Right lobe of liver (tissue), 4 donors: ENCODE data around the gene COX4I1.

Experiments
- POLR2A ChIP-seq: fragments of 450-650 bp; IDR thresholded peaks from one replicate; pipeline ENCODE4 v1.6.1; 2017; ENCODE audit warnings: antibody characterized with exemption, mild to moderate bottlenecking
- TF ChIP-seq, protein P1 (sequence below), 4 donors: fragments of 200-600 bp in 3 of 4; fragments of 450-650 bp in 1 of 4; IDR thresholded peaks; one replicate each; pipeline versions ENCODE4 v1.5.1 to v1.8.0; 2016 to 2022; ENCODE audit warnings: antibody characterized with exemption in 4 of 4, mild to moderate bottlenecking in 2 of 4
- donor health status: DM: no; HTN: no; CAD: no.
- donor health status: DM: no; HTN: no; CAD: no.
- donor health status: DM: no; HTN: yes; CAD: no.

DNA sequence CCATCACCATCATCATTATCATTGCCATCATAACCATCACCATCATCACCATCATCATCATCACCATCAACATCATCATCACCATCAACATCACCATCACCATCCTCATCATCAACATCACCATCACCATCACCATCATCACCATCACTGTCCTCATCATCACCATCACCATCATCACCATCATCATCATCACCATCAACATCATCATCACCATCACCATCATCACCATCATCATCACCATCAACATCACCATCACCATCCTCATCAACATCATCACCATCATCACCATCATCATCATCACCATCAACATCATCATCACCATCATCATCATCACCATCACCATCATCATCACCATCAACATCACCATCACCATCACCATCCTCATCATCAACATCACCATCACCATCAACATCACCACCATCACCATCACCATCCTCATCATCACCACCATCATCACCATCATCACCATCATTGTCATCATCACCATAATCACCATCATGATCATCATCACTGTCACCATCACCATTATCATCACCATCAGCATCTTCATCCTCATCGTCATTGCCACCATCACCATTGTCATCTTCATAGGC is 23.9 kb downstream of the COX4I1 start:
- TF ChIP-seq, protein P1, sequence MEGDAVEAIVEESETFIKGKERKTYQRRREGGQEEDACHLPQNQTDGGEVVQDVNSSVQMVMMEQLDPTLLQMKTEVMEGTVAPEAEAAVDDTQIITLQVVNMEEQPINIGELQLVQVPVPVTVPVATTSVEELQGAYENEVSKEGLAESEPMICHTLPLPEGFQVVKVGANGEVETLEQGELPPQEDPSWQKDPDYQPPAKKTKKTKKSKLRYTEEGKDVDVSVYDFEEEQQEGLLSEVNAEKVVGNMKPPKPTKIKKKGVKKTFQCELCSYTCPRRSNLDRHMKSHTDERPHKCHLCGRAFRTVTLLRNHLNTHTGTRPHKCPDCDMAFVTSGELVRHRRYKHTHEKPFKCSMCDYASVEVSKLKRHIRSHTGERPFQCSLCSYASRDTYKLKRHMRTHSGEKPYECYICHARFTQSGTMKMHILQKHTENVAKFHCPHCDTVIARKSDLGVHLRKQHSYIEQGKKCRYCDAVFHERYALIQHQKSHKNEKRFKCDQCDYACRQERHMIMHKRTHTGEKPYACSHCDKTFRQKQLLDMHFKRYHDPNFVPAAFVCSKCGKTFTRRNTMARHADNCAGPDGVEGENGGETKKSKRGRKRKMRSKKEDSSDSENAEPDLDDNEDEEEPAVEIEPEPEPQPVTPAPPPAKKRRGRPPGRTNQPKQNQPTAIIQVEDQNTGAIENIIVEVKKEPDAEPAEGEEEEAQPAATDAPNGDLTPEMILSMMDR (IDR thresholded peaks at IDR 0.05): no peak
- TF ChIP-seq POLR2A: no peak
